Measurements from ENCODE around the gene ZBTB43.

- TF ChIP-seq POLR2A (IDR thresholded peaks at IDR 0.05): no peak
- TF ChIP-seq POLR2AphosphoS5 (IDR thresholded peaks at IDR 0.05): no peak
- no peak for TF ChIP-seq CTCF (IDR thresholded peaks at IDR 0.05)
Measured at GRCh38 chr9:126862104-126862761, 57.4 kb downstream of the ZBTB43 start.
